Muscle of leg (tissue), 11 donors: Measurements from ENCODE around the gene SETD1A. TPM values are rescaled to one million over a fixed set of nuclear protein-coding genes. Genes with fewer than 3 reads are reported as not detected.
"Not testable (repeated sequence)": the region's sequence is repeated elsewhere in the genome, so short reads cannot be mapped to it uniquely, and the experiment has no call there.

ENCODE experiments used
- DNase-seq: peaks from one replicate; pipeline ENCODE4 v3.0.0; 2013
- H3K27ac ChIP-seq: one replicate; pipeline ENCODE4 v1.5.1; 2013; ENCODE audit warnings: mild to moderate bottlenecking, low read length, control low read depth
- H3K27me3 ChIP-seq: one replicate; pipeline ENCODE4 v1.6.1; 2013; ENCODE audit warnings: low read length; ENCODE audit not compliant: control insufficient read depth, insufficient read depth
- H3K36me3 ChIP-seq: one replicate; pipeline ENCODE4 v1.6.1; 2013; ENCODE audit warnings: low read length; ENCODE audit not compliant: control insufficient read depth, insufficient read depth
- H3K4me1 ChIP-seq: one replicate; pipeline ENCODE4 v1.6.1; 2013; ENCODE audit warnings: low read length; ENCODE audit not compliant: control insufficient read depth, insufficient read depth
- H3K4me3 ChIP-seq: one replicate; pipeline ENCODE4 v1.5.1; 2013; ENCODE audit warnings: low read length, control low read depth
- H3K9me3 ChIP-seq: replicated peaks from 2 replicates; pipeline ENCODE4 v1.6.1; 2013; ENCODE audit warnings: low read depth, low read length; ENCODE audit not compliant: control insufficient read depth
- WGBS: methylation state at CpG from one replicate; pipeline ENCODE4 v1.1.5; 2013; ENCODE audit warnings: missing lambda C conversion rate; ENCODE audit not compliant: insufficient coverage; 5-methylcytosine and 5-hydroxymethylcytosine counted together
- polyA plus RNA-seq, 8 donors: library from polyadenylated mRNA; unstranded; fragments of 120-200 nt; gene quantifications; one replicate each; pipeline versions ENCODE4 v1.2.1 to v1.2.3, GENCODE V29; 2013; ENCODE audit warnings: inconsistent platforms in 1 of 8, low replicate concordance in 1 of 8; ENCODE audit not compliant: insufficient read length in 8 of 8, insufficient read depth in 1 of 8
- total RNA-seq: library from RNA; stranded (reverse); fragments of 120-200 nt; gene quantifications from one replicate; pipeline ENCODE4 v1.2.4, GENCODE V29; 2013

Gene SETD1A
- total and polyA plus RNA-seq, 9 donors: 2.7 to 16.5 (median 12.8) TPM

DNA sequence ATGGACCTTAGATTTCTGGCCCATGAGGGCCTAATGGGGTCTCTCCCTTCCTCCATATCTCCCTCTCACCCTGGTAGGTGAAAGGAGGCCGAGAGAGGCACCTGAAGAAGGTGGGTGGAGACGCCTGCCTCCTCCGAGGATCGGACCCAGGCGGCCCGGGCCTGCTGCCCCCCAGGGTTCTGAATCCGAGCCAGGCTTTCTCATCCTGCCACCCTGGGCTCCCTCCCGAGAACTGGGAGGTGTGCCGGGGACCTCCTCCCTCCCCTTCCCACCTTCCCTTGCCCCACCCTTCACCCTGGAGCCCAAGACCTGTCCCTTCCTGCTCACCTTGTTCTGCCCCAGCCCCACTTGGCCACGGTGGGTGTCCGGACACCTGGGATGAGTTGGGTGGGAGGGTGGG is 29.2 kb upstream of the SETD1A start:
- no peak overlapping the region for H3K27ac ChIP-seq
- DNase-seq: no peak
- no peaks in the 10 kb centered on the region for H3K27me3 ChIP-seq
- WGBS: 78% methylated on average over 7 of the region's 11 CpGs
- no peak overlapping the region for H3K4me3 ChIP-seq
- H3K4me1 ChIP-seq: peaks cover 11% of the 10 kb centered on the region
- H3K36me3 ChIP-seq: peaks cover 60% of the 10 kb centered on the region
- H3K9me3 ChIP-seq: no peaks in the 10 kb centered on the region

DNA sequence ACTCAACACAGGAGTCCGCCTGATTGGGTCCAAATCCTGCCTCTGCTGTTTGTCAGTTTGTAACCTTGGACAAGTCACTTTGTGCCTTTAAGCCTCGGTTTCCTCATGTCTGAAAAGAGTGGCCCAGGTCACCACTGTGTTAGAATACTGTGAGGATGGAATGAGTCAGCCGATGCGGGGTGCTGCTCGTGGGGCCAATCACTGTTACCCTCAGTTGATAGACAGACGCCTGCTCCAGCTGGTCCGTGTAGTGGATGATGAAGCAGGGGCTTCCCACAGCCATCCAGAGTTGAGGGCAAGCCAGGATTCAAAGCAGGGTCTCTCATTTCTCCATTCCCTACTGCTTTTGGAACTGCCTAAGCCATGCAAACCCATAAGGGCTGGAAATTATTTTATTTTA is 28.4 kb upstream of the SETD1A start:
- WGBS: 67% methylated on average over 1 of the region's 7 CpGs
- Histone ChIP-seq H3K4me1 (peaks cover 11% of the 10 kb centered on the region), H3K27ac (no peak overlapping the region), H3K4me3 (no peak overlapping the region), H3K9me3 (no peaks in the 10 kb centered on the region), H3K27me3 (no peaks in the 10 kb centered on the region), H3K36me3 (peaks cover 63% of the 10 kb centered on the region)
- no peak for DNase-seq

DNA sequence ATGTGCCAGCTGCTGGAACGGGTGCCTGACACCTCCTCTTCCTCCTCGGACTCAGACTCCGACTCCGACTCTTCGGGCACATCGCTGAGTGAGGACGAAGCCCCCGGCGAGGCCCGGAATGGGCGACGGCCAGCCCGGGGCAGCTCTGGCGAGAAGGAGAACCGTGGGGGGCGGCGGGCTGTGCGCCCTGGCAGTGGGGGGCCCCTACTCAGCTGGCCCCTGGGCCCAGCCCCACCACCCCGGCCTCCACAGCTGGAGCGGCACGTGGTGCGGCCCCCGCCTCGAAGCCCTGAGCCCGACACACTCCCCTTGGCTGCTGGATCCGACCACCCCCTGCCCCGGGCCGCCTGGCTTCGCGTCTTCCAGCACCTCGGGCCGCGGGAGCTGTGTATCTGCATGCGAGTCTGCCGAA is 27.4 kb upstream of the SETD1A start:
- DNase-seq: no peak
- H3K27me3 ChIP-seq: no peaks in the 10 kb centered on the region
- peaks cover 67% of the 10 kb centered on the region for H3K36me3 ChIP-seq
- H3K27ac ChIP-seq: no peak overlapping the region
- no peak overlapping the region for H3K4me3 ChIP-seq
- WGBS: 91% methylated on average over 35 of the region's 35 CpGs
- H3K4me1 ChIP-seq: peaks cover 3% of the 10 kb centered on the region
- no peaks in the 10 kb centered on the region for H3K9me3 ChIP-seq

DNA sequence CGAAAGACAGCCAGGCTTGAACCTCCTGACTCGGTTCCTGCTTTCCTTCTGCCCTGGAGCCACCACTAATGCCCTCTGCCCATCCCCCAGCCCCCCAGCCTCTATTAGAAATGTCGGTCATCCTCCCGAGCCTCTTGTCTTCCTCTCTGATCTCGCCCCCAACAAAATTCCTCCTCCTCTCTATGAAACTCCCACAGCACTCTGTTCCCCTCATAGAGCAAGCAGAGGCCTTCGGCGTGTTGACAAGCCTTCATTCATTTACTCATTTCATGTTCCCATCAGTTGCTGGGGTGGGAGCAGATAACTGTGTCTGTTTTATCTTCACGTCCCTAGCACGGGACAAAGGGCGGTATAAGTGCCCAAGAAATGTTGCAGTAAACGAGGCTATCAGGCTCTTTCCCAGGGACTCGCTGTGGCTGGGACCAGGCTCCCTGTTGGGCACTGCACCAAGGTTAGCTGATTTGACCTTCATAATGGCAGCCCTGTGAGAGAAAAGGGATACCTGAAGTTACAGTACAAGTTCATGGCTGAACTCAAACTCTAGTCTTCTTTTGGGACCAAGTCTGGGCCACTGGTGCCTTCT is 26.4 kb upstream of the SETD1A start:
- DNase-seq: no peak
- 79% methylated on average over 10 of the region's 12 CpGs for WGBS

DNA sequence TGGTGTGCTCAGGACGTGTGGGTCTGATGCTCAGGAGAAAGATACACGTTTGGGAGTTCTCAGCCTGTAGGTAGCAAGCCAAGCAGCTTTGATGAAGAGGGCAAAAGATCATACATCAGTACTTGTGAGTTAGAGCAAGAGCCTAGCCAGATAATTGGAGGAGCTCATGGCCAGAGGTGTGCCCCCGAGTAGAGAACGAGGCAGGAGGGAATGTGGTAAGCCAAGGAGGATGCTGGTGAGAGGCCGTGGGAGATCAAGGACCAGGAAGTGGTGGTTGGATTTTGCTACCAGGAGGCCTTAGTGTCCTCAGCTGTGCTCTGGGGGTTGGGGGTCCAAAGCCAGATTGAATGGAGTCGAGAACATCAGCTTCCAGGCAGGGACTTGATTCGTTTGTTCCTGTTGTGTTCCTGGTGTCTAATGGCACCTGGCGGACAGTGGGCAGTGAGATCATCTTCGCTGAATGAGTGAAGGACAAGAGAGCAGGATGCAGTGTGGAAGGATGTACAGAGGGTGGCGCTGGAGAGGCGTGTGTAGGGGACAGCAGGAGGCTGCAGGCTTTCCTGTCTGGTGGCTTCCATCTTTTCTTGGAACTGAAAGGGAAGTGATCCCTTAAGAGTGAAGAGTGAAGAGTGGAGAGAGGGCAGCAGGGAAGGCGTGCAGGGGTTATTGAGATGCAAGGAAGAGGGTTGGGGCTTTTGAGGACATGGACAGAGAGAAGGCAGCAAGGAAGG is 22.6 kb upstream of the SETD1A start:
- Histone ChIP-seq H3K9me3 (no peaks in the 10 kb centered on the region), H3K36me3 (peaks cover 52% of the 10 kb centered on the region), H3K4me3 (no peak overlapping the region), H3K27me3 (no peaks in the 10 kb centered on the region), H3K27ac (no peak overlapping the region), H3K4me1 (peaks cover 4% of the 10 kb centered on the region)
- WGBS: 56% methylated on average over 12 of the region's 12 CpGs
- DNase-seq: peak; percentile 49

More for the DNA sequence above, 26.4 kb upstream of the SETD1A start:
- Histone ChIP-seq H3K9me3 (no peaks in the 10 kb centered on the region), H3K27me3 (no peaks in the 10 kb centered on the region), H3K36me3 (peaks cover 74% of the 10 kb centered on the region), H3K4me3 (no peak overlapping the region), H3K27ac (no peak overlapping the region), H3K4me1 (no peaks in the 10 kb centered on the region)

DNA sequence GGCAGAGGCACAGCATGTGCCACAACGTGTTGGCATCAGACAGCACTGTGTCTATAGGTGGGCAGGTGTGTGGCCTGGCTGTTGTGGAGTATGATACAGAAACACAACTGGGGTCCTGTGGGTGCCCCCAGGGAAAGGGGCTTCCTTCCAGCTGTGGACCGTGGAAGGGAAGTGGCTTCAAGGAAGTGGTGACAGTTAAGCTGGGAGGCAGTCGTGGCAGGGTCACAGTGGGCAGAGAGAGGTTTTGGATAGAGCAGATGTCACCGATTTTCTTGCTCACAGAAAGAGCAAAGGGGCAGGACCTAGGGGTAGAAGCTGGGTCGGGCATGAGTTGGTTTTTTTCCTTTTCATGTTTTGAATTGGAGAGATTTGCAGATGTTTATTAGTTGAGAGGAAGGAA is 19.9 kb upstream of the SETD1A start:
- DNase-seq: no peak
- H3K9me3 ChIP-seq: no peaks in the 10 kb centered on the region
- no peaks in the 10 kb centered on the region for H3K27me3 ChIP-seq
- no peak overlapping the region for H3K4me3 ChIP-seq
- peaks cover 48% of the 10 kb centered on the region for H3K36me3 ChIP-seq
- no peak overlapping the region for H3K27ac ChIP-seq
- 55% methylated on average over 5 of the region's 5 CpGs for WGBS
- peaks cover 16% of the 10 kb centered on the region for H3K4me1 ChIP-seq

DNA sequence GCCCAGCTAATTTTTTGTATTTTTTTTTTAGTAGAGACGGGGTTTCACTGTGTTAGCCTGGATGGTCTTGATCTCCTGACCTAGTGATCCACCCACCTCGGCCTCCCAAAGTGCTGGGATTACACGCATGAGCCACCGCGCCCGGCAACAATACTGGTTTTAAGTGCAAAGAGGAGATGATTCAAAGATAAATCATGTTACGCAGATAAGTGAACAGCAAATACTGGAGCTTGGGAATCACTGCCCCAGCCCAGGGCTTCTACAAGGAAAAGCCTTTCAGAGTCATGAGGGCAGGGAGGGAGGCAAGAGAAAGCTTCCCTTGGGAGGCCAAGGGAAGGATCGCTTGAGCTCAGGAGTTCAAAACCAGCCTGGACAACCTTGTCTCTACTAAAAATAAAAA is 18.0 kb upstream of the SETD1A start:
- peaks cover 56% of the 10 kb centered on the region for H3K36me3 ChIP-seq
- H3K27me3 ChIP-seq, H3K9me3 ChIP-seq, H3K27ac ChIP-seq, H3K4me3 ChIP-seq, DNase-seq: not testable (repeated sequence)
- peaks cover 16% of the 10 kb centered on the region for H3K4me1 ChIP-seq
- 96% methylated on average over 6 of the region's 8 CpGs for WGBS

DNA sequence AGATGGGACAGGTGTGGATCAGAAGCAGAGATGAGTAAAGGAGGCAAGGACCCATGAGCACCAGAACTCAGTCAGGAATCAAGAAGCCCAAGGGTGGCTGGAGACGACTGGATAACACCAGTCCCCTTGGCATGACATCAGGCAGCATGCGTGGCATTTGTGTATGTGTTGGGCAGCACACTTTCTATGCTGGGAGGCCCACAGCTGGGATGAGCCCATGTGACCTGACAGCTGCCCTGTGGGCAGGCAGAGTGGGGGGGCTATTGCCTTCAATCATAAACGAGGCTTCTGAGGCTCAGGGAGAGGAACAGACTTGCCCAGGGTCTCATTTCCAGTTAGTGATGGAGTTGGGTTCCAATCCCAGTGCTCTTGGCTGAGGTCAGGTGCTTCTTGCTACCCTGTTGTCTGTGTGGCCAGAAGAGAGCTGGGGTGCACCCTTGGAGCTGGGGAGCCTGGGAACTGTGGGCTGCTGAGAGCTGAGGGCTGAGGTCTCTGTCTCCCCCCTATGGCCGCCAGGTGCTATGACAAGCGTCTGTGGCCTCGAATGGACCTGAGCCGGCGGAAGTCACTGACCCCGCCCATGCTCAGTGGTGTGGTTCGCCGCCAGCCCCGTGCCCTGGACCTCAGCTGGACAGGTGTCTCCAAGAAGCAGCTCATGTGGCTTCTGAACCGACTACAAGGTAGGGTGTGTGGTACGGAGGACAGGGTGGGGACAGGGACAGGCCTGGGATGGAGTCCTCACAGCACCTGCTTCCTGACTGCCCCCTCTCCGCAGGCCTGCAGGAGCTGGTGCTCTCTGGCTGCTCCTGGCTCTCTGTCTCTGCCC is 15.7 kb upstream of the SETD1A start:
- H3K9me3 ChIP-seq: no peaks in the 10 kb centered on the region

DNA sequence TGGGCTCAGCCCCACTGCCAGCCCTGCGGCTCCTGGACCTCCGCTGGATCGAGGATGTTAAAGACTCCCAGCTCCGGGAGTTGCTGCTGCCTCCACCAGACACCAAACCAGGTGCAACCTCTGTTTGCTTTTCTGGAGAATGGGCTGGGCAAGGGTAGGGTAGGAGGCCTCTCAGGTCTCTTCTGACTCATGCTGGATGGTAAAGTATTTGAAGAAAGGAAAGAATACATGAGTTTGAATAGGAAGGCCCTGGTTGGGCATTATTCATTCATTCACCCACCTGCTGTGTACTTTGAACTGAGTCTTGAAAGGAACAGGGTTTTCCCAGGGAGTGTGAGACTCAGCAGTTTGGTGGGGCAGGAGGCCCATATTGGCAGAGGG is 15.1 kb upstream of the SETD1A start:
- Histone ChIP-seq H3K27me3 (no peaks in the 10 kb centered on the region), H3K36me3 (peaks cover 42% of the 10 kb centered on the region), H3K4me1 (peaks cover 15% of the 10 kb centered on the region), H3K9me3 (no peaks in the 10 kb centered on the region), H3K27ac (no peak overlapping the region), H3K4me3 (no peak overlapping the region)
- no peak for DNase-seq
- WGBS: 88% methylated on average over 2 of the region's 4 CpGs

More for the DNA sequence above, 15.7 kb upstream of the SETD1A start:
- Histone ChIP-seq H3K4me3 (no peak overlapping the region), H3K4me1 (peaks cover 16% of the 10 kb centered on the region), H3K27ac (peak overlapping the region; percentile 20), H3K36me3 (peaks cover 48% of the 10 kb centered on the region), H3K27me3 (no peaks in the 10 kb centered on the region)
- WGBS: 25% methylated on average over 14 of the region's 15 CpGs
- peak; percentile 69 for DNase-seq

DNA sequence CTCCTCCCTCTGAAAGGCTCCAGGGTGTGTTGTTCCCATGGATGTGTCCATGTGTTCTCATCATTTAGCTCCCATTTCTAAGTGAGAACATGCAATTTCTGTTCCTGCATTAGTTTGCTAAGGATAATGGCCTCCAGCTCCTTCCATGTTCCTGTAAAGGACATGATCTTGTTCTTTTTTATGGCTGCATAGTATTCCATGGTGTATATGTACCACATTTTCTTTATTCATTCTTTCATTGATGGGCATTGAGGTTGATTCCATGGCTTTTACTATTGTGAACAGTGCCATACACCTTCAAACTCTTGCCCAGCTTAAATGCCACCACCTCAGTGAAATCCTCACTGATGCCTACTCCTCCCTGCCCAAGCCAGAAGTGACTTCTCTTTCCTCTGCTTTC is 13.2 kb upstream of the SETD1A start:
- Histone ChIP-seq H3K4me3 (no peak overlapping the region), H3K36me3 (peaks cover 40% of the 10 kb centered on the region), H3K27ac (no peak overlapping the region), H3K27me3 (no peaks in the 10 kb centered on the region), H3K4me1 (peaks cover 24% of the 10 kb centered on the region), H3K9me3 (no peaks in the 10 kb centered on the region)
- no peak for DNase-seq
